Fibroblast of lung (primary cell): ENCODE results near the gene AKAP9. TPM values are rescaled to one million over a fixed set of nuclear protein-coding genes. Genes with fewer than 3 reads are reported as not detected.
A peak's percentile ranks its signal among the peaks of the same experiment; 100 is the strongest.

ENCODE experiments used
- DNase-seq, 2 donors: peaks; one replicate each; pipeline versions ENCODE4 v3.0.0 to v3.0.0-alpha.2; 2010; ENCODE audit warnings: low read depth in 2 of 2
- H2AFZ ChIP-seq: 2 replicates; pipeline ENCODE4 v1.5.1; 2012; ENCODE audit warnings: low read length, control low read depth, inconsistent platforms
- H3K27ac ChIP-seq: 2 replicates; pipeline ENCODE4 v1.5.1; 2011; ENCODE audit warnings: low read length, control low read depth; ENCODE audit not compliant: insufficient read depth
- H3K27me3 ChIP-seq: 2 replicates; pipeline ENCODE4 v1.5.1; 2011; ENCODE audit warnings: mild to moderate bottlenecking, low read length; ENCODE audit not compliant: control insufficient read depth, insufficient read depth
- H3K36me3 ChIP-seq: 2 replicates; pipeline ENCODE4 v1.5.1; 2011; ENCODE audit warnings: low read length; ENCODE audit not compliant: control insufficient read depth, insufficient read depth
- H3K4me1 ChIP-seq: 2 replicates; pipeline ENCODE4 v1.5.1; 2011; ENCODE audit warnings: low read length; ENCODE audit not compliant: control insufficient read depth, insufficient read depth; ENCODE audit errors: extremely low read depth
- H3K4me2 ChIP-seq: 2 replicates; pipeline ENCODE4 v1.5.1; 2011; ENCODE audit warnings: low read length, control low read depth; ENCODE audit not compliant: insufficient read depth; ENCODE audit errors: extremely low read depth
- H3K4me3 ChIP-seq, 4 experiments: fragments of 200-600 bp in 1 of 4; sonication (generic) in 1 of 4; replicated peaks in 1 of 4; 2 replicates each; pipeline ENCODE4 v1.5.1; 2011 to 2016; ENCODE audit warnings: low read length in 4 of 4, low read depth in 3 of 4, mild to moderate bottlenecking in 3 of 4, control low read depth in 2 of 4, inconsistent platforms in 1 of 4, mixed read lengths in 1 of 4; ENCODE audit not compliant: insufficient read depth in 1 of 4; ENCODE audit errors: control extremely low read depth in 1 of 4
- H3K79me2 ChIP-seq: 2 replicates; pipeline ENCODE4 v1.5.1; 2012; ENCODE audit warnings: mild to moderate bottlenecking, low read length, inconsistent platforms; ENCODE audit not compliant: control insufficient read depth, insufficient read depth
- H3K9ac ChIP-seq: 2 replicates; pipeline ENCODE4 v1.5.1; 2011; ENCODE audit warnings: mild to moderate bottlenecking, low read length, control low read depth; ENCODE audit not compliant: insufficient read depth
- H3K9me3 ChIP-seq: 2 replicates; pipeline ENCODE4 v1.5.1; 2012; ENCODE audit warnings: low read depth, low read length; ENCODE audit not compliant: control insufficient read depth, insufficient read depth
- H4K20me1 ChIP-seq: 2 replicates; pipeline ENCODE4 v1.5.1; 2011; ENCODE audit warnings: low read length; ENCODE audit not compliant: control insufficient read depth, insufficient read depth; ENCODE audit errors: extremely low read depth
- CTCF ChIP-seq, 2 donors: IDR thresholded peaks in 1 of 2; conservative IDR thresholded peaks in 1 of 2; 1 replicate in 1 of 2; 2 replicates in 1 of 2; pipeline ENCODE4 v1.5.1; 2011 to 2012; ENCODE audit warnings: low read length in 2 of 2, control low read depth in 1 of 2, inconsistent platforms in 1 of 2, low read depth in 1 of 2, mild to moderate bottlenecking in 1 of 2
- EZH2 ChIP-seq: IDR thresholded peaks from 2 replicates; pipeline ENCODE4 v1.5.1; 2012; ENCODE audit warnings: low read length, control low read depth, mild to moderate bottlenecking; ENCODE audit errors: missing control alignments
- polyA plus RNA-seq, 2 donors: library from polyadenylated mRNA; depleted of rRNA in 1 of 2; stranded (reverse) in 1 of 2; unstranded in 1 of 2; fragments of >200 nt; gene quantifications; 2 replicates each; pipeline ENCODE4 v1.2.1, GENCODE V29; 2011 to 2012; ENCODE audit warnings: missing spikeins in 1 of 2
- total RNA-seq: library from RNA; depleted of rRNA; stranded (reverse); fragments of >200 nt; gene quantifications from 2 replicates; pipeline ENCODE4 v1.2.1, GENCODE V29; 2014

Gene AKAP9
- total and polyA plus RNA-seq, 2 donors (not counting 1 experiment from before 2014, with no cell fraction given): 16.6 to 46.6 TPM

- DNase-seq: no peak
- Histone ChIP-seq H2AFZ (no peak overlapping the region), H3K27ac (no peak overlapping the region), H3K4me2 (no peak overlapping the region), H4K20me1 (no peaks in the 10 kb centered on the region), H3K9ac (no peak overlapping the region), H3K79me2 (no peaks in the 10 kb centered on the region), H3K4me3 (no peak overlapping the region), H3K4me1 (no peaks in the 10 kb centered on the region), H3K27me3 (no peaks in the 10 kb centered on the region), H3K36me3 (no peaks in the 10 kb centered on the region), H3K9me3 (no peaks in the 10 kb centered on the region)
- TF ChIP-seq CTCF (conservative IDR thresholded peaks at IDR 0.05 in 1 of 2, IDR thresholded peaks at IDR 0.05 in 1 of 2; ENCODE audit: low read depth in 1 of 2, low read length in 2 of 2) (no peak), EZH2 (no peak)
Measured at GRCh38 chr7:91929463-91929862, 11.2 kb upstream of the AKAP9 start.

- Histone ChIP-seq H3K79me2 (peaks cover 22% of the 10 kb centered on the region), H4K20me1 (no peaks in the 10 kb centered on the region), H3K4me2 (peak overlapping the region; percentile 94), H3K4me3 (peak overlapping the region; percentile 90 to 98 (median 92)), H3K36me3 (no peaks in the 10 kb centered on the region), H3K9me3 (no peaks in the 10 kb centered on the region), H3K27ac (peak overlapping the region; percentile 87), H3K27me3 (no peaks in the 10 kb centered on the region), H3K9ac (peak overlapping the region; percentile 81), H2AFZ (peak overlapping the region; percentile 95), H3K4me1 (no peaks in the 10 kb centered on the region)
- peak; percentile 24 to 32 for DNase-seq
- TF ChIP-seq CTCF (conservative IDR thresholded peaks at IDR 0.05 in 1 of 2, IDR thresholded peaks at IDR 0.05 in 1 of 2; ENCODE audit: low read depth in 1 of 2, low read length in 2 of 2) (no peak), EZH2 (no peak)
Measured at GRCh38 chr7:91940171-91940570, 491 bp upstream of the AKAP9 start.

GRCh38 chr7:91941450-91941849 is 788 bp downstream of the AKAP9 start:
- Histone ChIP-seq H3K36me3 (no peaks in the 10 kb centered on the region), H4K20me1 (no peaks in the 10 kb centered on the region), H3K9me3 (no peaks in the 10 kb centered on the region), H3K79me2 (peaks cover 26% of the 10 kb centered on the region), H3K9ac (peak overlapping the region; percentile 81), H2AFZ (peak overlapping the region; percentile 96), H3K4me3 (peak overlapping the region; percentile 90 to 98 (median 92)), H3K4me2 (peak overlapping the region; percentile 94), H3K27ac (peak overlapping the region; percentile 87), H3K27me3 (no peaks in the 10 kb centered on the region), H3K4me1 (no peaks in the 10 kb centered on the region)
- peak; percentile 33 to 43 for DNase-seq
- TF ChIP-seq EZH2: no peak
- TF ChIP-seq CTCF (conservative IDR thresholded peaks at IDR 0.05 in 1 of 2, IDR thresholded peaks at IDR 0.05 in 1 of 2; ENCODE audit: low read depth in 1 of 2, low read length in 2 of 2): no peak
